Spleen (tissue), 7 donors: ENCODE results near the gene LIG4.

ENCODE experiments used
- CTCF ChIP-seq, 11 experiments: fragments of 200-600 bp in 7 of 11; fragments of 450-650 bp in 4 of 11; sonication (generic) in 4 of 11; IDR thresholded peaks in 8 of 11; conservative IDR thresholded peaks in 3 of 11; 1 replicate in 7 of 11; 2 replicates in 4 of 11; pipeline versions ENCODE4 v1.4.0 to v1.8.0; 2016 to 2021; ENCODE audit warnings: antibody characterized with exemption in 11 of 11, inconsistent platforms in 4 of 11, mild to moderate bottlenecking in 1 of 11
- POLR2A ChIP-seq, 3 donors: fragments of 450-650 bp; IDR thresholded peaks; one replicate each; pipeline ENCODE4 v1.5.1; 2017; ENCODE audit warnings: antibody characterized with exemption in 3 of 3, mild to moderate bottlenecking in 1 of 3
- POLR2AphosphoS5 ChIP-seq, 3 donors: sonication (generic); formaldehyde crosslinking; IDR thresholded peaks; one replicate each; pipeline ENCODE4 v1.5.1; 2017; ENCODE audit warnings: antibody characterized with exemption in 3 of 3
- donor health status: DM: no; HTN: no; CAD: no; lungs with moderate emphysema.
- donor health status: DM: no; HTN: no; CAD: no.
- donor health status: DM: no; HTN: no; CAD: no.

- TF ChIP-seq CTCF (IDR thresholded peaks at IDR 0.05 in 8 of 11, conservative IDR thresholded peaks at IDR 0.05 in 3 of 11) (no peak), POLR2A (IDR thresholded peaks at IDR 0.05) (no peak), POLR2AphosphoS5 (IDR thresholded peaks at IDR 0.05) (no peak)
Observed at GRCh38 chr13:108225440-108225839, 10.1 kb upstream of the LIG4 start.
